Stimulated activated CD8-positive, alpha-beta memory T cell treated with anti-CD3 and anti-CD28 coated beads, Interleukin-4, amount 100 ng/mL, for 24 hours (primary cell): Measurements from ENCODE around the gene RERE.

ENCODE experiments used
- DNase-seq: peaks from one replicate; pipeline ENCODE4 v3.0.0-alpha.2; 2020; ENCODE audit warnings: low read depth

The RERE gene

GRCh38 chr1:8326265-8326664, 491.2 kb downstream of the RERE start:
- DNase-seq = no peak

GRCh38 chr1:8325771-8326170, 491.7 kb downstream of the RERE start:
- no peak for DNase-seq

GRCh38 chr1:8324176-8324810, 493.1 kb downstream of the RERE start:
- DNase-seq = no peak

- DNase-seq = no peak
These were observed 493.7 kb downstream of the RERE start for GRCh38 chr1:8323706-8324105.

GRCh38 chr1:8321612-8322011, 495.8 kb downstream of the RERE start:
- no peak for DNase-seq

GRCh38 chr1:8318436-8318835, 499.0 kb downstream of the RERE start:
- no peak for DNase-seq

GRCh38 chr1:8317647-8318381, 499.6 kb downstream of the RERE start, which contains the start of gene SLC45A1:
TSS of gene SLC45A1 (plus strand) at chr1:8318114. CDS start at chr1:8324330, 6,216 bp downstream.
- peak; percentile 78 for DNase-seq

- no peak for DNase-seq
These were observed 501.6 kb downstream of the RERE start for GRCh38 chr1:8315573-8316475.

GRCh38 chr1:8314346-8315280, 502.8 kb downstream of the RERE start:
- no peak for DNase-seq

GRCh38 chr1:8313231-8313630, 504.2 kb downstream of the RERE start:
- no peak for DNase-seq

GRCh38 chr1:8312235-8313218, 504.9 kb downstream of the RERE start:
- no peak for DNase-seq

GRCh38 chr1:8311068-8311718, 506.2 kb downstream of the RERE start:
- no peak for DNase-seq

GRCh38 chr1:8307628-8308027, 509.8 kb downstream of the RERE start:
- DNase-seq = no peak

- DNase-seq = no peak
These were observed 513.6 kb downstream of the RERE start for GRCh38 chr1:8303876-8304275.

GRCh38 chr1:8303141-8303540, 514.3 kb downstream of the RERE start:
- DNase-seq = no peak
